Midbrain (tissue), 1 donor: ENCODE results near the gene KMT2C.

Experiments used
- DNase-seq: peaks from one replicate; lab custom pipeline; 2025; lab: John Stamatoyannopoulos, UW

The KMT2C gene

GRCh38 chr7:152142976-152143595, 292.7 kb downstream of the KMT2C start:
- no peak for DNase-seq

- DNase-seq, result no peak
Observed at GRCh38 chr7:152140560-152140959, 295.2 kb downstream of the KMT2C start.

GRCh38 chr7:152140067-152140466, 295.7 kb downstream of the KMT2C start:
- DNase-seq, result no peak

- DNase-seq, result no peak
Observed at GRCh38 chr7:152137476-152138025, 298.3 kb downstream of the KMT2C start.

GRCh38 chr7:152136686-152137085, 299.1 kb downstream of the KMT2C start:
- DNase-seq, result no peak

- no peak for DNase-seq
Observed at GRCh38 chr7:152133804-152134203, 302.0 kb downstream of the KMT2C start.

GRCh38 chr7:152132812-152133211, 303.0 kb downstream of the KMT2C start:
- DNase-seq, result no peak

GRCh38 chr7:152131981-152132494, 303.8 kb downstream of the KMT2C start:
- DNase-seq, result no peak

- no peak for DNase-seq
Observed at GRCh38 chr7:152130658-152131590, 304.9 kb downstream of the KMT2C start.

- no peak for DNase-seq
Observed at GRCh38 chr7:152129682-152130081, 306.1 kb downstream of the KMT2C start.

- DNase-seq, result no peak
Observed at GRCh38 chr7:152128741-152129461, 306.9 kb downstream of the KMT2C start.

GRCh38 chr7:152128252-152128651, 307.6 kb downstream of the KMT2C start:
- DNase-seq, result no peak

GRCh38 chr7:152127229-152127628, 308.6 kb downstream of the KMT2C start:
- no peak for DNase-seq

GRCh38 chr7:152126741-152127140, 309.1 kb downstream of the KMT2C start:
- no peak for DNase-seq

- DNase-seq, result no peak
Observed at GRCh38 chr7:152122540-152122939, 313.3 kb downstream of the KMT2C start.

GRCh38 chr7:152121432-152121831, 314.4 kb downstream of the KMT2C start:
- no peak for DNase-seq

GRCh38 chr7:152120776-152121175, 315.0 kb downstream of the KMT2C start:
- DNase-seq, result no peak

- no peak for DNase-seq
Observed at GRCh38 chr7:152120210-152120609, 315.6 kb downstream of the KMT2C start.

- no peak for DNase-seq
Observed at GRCh38 chr7:152117356-152117755, 318.4 kb downstream of the KMT2C start.

GRCh38 chr7:152115021-152115718, 320.6 kb downstream of the KMT2C start:
- no peak for DNase-seq

GRCh38 chr7:152112829-152113228, 323.0 kb downstream of the KMT2C start:
- no peak for DNase-seq
